ENCODE data around the gene ZSWIM6.

The ZSWIM6 gene

DNA sequence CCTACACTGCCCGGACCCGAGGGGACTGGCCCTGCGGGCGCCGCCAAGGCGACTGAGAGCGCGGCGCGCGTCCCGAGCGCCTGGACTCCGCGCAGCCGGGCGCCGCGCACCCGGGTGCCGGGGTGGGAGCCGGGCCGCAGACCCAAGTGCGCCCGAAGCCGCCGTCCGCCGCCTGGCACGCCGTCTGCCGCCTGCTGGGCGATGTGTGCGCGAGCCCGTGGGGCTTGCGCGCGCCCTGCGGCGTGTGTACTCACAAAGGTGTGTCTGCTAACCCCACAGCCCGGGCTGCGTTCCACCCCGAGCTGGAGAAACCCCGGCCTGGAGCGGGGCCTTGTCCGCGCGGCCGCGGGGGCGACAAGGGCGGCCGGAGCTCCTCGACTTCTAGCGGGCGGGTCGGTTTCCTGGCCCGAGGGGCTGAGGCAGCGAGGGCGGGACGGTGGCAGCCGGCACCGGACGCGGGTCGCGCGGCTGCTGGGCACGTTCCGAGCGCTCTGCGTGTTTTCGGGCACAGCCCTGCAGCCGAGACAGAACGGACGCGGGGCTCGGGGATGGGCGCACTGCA is 1.1 kb upstream of the ZSWIM6 start:
- in situ Hi-C loops (cut with MboI; ENCODE audit: low sequenced_read_pairs), result no loop called here

DNA sequence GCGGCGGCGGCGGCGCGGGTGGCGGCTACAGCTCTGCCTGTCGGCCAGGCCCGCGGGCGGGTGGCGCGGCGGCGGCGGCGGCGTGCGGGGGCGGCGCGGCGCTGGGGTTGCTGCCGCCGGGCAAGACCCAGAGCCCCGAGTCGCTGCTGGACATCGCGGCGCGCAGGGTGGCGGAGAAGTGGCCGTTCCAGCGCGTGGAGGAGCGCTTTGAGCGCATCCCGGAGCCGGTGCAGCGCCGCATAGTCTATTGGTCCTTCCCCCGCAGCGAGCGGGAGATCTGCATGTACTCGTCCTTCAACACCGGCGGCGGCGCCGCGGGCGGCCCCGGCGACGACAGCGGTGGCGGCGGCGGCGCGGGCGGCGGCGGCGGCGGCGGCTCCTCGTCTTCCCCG is 296 bp downstream of the ZSWIM6 start:
- in situ Hi-C loops (cut with MboI; ENCODE audit: low sequenced_read_pairs), result no loop called here

DNA sequence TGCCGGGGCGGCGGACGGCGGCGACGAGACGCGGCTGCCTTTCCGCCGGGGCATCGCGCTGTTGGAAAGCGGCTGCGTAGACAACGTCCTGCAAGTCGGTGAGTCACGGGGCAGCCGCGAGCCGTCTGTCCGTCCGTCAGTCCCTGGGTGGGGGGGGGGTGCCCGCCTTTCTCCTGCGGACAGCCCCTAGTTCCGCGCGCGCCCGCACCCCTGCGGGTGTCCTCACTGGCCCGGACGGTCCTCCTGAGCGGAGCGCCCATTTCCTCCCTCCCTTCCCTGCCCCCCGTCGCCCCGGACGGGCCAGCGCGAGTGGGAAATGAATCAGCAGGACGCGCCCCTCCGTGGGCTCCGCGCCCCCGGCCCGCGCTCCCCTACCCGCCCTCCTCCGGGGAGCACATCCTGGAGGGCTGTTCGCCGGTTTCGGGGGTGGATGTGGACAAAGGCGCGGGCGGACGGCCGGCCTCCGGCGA is 828 bp downstream of the ZSWIM6 start:
- in situ Hi-C loops (cut with MboI; ENCODE audit: low sequenced_read_pairs), result no loop called here

DNA sequence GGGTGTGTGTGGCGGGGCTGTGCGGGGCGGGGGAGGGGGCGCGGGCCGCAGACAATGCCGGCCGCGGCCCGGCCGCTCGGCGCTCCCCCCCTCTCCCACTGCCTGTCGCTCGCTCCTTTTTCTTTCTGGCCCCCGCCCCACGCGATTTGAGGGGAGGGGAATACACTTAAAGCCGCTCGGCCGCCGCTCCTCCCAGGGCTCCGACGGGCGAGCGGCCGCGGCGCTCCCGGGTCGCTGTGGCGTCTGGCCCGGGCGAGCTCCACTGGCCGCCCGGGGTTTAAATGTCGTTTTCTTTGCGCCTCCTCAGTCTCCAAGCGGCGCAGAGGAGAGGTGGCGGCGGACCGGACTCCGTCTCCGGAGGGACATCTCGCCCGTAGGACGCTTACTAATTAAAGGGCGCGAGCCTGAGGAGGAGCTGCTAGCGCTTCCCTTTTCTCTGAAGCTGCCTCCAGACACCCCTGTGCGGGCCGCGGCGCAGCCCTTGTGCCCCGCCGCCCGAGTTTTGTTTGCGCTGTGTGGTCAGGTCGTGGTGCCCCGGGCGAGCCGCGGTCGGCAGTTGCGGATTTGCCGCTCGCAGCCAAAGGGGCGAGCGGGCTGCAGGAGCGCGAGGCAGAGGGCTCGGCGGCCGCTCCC is 1.4 kb downstream of the ZSWIM6 start:
- in situ Hi-C loops (cut with MboI; ENCODE audit: low sequenced_read_pairs), result no loop called here

DNA sequence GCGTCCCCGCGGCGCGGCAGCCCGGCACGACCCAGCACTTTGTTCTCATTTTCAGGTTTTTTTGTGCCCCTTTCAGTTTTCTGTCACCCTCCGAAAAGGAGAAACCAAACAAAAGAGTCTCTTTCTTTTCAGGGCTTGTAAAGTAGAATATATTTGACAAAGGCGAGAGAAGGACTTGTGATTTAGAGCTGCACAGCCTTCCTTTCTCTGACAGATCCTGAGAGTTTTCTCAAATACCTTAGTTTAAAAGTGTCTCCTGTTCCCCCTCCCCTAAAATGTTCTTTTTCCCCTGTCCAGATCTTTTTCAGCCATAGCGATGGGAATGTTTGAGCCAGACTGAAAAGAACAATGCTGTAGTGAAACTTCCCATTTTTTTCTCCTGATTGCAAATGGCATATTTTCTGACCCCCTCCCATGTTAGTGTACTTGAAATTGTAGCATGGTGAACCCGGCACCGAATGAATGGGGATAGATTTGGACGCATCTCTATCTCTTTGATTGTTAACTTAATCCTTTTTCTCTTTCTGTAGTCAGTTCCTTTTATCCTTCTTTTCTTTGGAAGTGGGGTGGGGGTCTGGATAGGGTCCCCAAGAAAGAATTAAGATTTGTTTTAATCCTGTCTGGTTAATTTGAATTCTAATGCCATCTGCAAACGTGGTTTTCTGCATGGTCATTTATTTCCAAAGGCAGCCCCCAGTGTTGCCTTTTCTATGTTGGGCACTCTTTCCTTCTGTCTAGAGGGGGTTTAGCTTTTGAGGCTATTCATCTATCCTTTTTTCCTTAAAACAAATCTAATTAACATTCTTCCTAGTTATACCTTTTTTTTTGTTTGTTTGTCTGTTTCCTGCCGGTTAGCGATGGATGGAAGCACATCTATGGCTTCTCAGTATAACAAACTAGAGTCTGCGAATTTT is 2.2 kb downstream of the ZSWIM6 start:
- in situ Hi-C loops (cut with MboI; ENCODE audit: low sequenced_read_pairs), result no loop called here

DNA sequence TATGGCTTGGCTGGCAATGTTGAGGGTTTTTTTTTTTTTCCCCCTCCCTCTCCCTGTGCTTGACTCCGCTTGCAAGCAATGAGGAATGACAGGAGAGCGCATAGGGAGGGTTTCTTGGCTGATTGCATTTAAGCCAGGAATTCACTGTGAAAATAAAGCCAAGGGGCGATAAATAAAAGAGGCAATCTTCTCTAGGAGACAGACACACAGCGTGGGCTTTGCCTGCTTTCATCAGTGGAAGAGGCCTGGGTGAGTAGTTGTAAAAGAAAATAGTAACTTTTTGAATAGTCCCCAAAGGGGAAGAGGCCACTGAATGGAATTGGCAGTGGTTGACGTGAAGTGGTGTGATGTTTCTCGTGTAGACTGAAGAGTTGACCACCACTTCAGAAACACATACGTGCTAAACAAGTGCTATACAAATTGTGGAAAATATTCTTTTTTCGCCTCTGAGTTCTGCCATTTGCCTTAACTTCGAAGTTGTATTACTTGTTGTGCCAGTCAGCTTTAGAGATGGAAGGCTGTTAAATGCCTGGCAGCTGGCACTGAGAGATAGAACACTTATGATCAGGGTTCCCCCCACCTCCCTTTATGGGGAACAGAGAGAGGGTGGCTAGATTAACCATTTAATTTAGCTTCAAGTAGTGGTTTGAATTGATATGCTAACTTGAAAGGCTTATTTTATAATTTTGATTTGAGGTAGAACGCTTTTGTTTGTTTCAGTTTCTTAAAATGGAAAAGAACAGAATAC is 3.0 kb downstream of the ZSWIM6 start:
- in situ Hi-C loops (cut with MboI; ENCODE audit: low sequenced_read_pairs), result no loop called here

DNA sequence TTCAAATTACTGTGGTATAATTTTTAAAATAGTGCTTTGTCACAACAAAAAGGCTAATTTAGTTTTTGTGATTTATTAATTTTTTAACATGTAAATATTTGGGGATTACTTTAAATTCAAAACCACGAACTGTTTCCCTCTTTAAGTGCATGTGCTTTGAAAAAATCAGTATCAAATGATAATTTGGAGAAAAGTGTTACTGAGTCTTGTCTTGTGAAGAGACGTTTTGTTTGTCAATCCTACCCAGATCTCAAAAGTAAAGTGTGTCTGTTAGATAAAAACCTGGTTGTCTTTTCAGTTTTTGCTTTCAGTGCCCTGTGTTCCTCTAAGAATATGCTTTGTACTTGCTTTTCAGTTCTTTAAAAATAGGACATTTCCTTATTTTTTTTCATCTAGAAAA is 7.7 kb downstream of the ZSWIM6 start:
- in situ Hi-C loops (cut with MboI; ENCODE audit: low sequenced_read_pairs), result no loop called here

DNA sequence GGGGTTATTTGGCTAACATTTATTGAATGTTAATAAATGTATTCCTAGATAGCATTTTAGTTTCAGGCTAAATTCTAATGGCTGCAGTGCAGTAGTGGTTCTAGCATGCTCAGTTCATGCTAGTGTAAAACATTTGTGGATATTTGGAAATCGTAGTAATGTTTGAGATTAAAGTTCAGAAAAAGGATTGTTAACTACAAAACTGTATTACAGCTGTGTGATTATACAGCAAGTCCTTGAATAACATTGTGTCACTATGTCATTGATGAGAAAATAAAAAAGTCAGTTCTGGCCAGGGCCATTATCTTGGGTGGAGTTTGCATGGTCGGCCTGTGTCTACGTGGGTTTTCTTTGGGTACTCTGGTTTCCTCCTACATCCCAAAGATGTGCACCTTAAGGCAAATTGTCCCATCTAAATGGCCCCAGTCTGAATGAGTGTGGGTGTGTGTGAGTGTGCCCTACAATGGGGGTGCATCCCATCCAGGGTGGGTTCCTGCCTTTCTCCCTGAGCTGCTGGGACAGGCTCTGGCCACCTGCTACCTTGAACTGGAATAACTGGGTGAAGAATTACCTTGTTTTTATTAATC is 8.8 kb downstream of the ZSWIM6 start:
- in situ Hi-C loops (cut with MboI; ENCODE audit: low sequenced_read_pairs), result no loop called here

DNA sequence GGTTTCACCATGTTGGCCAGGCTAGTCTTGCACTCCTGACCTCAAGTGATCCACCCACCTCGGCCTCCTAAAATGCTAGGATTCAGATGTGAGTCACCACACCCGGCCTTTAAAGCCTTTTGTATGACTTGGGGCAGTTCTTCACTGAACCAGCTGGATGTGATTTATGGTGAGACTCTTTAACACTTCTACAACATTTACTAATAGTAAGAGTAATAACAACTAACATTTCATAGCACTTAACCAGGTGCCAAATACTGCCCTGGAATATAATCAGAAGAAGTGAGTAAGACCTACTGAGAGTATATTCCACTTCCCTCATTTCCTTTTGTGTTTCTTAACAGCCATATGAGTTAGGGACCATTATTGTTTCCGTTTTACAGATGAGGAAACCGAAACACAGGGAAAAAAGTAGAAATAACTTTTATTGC is 10.0 kb downstream of the ZSWIM6 start:
- in situ Hi-C loops (cut with MboI; ENCODE audit: low sequenced_read_pairs), result no loop called here

DNA sequence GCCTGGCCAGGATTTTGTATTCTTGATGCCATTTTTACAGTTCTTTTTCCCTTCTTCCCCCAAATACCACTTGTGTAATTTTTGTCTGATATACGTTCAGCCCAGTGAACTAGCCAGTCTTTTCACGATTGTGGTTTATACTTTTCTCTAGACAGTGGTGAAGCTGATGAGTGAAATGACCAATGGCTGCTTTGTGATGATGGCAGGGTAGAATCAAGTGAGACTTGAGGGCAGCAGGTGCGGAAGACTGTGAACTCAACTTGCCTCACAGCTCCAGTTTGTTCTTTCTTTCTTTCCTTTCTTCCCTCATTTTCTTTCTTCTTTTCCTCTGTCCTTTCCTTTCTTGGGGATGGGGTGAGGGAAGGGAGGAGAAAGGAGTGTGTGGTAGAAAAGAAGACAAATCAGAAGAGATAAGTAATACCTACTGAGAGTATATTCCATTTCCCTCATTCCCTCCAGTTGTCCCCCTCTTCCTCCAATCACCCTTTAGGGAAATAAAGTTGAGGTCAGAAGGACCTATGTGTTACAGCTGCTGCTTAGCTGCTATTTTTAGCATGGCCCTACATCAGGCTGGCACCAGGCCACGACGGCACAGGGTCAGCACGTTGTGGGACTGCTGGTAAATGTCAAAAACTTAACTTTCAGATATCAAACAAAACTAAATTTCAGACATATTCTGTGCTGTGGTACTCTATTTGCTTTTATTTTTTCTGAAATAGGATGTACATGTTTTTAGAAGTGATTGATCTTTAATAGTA is 12.3 kb downstream of the ZSWIM6 start:
- in situ Hi-C loops (cut with MboI; ENCODE audit: low sequenced_read_pairs), result no loop called here

DNA sequence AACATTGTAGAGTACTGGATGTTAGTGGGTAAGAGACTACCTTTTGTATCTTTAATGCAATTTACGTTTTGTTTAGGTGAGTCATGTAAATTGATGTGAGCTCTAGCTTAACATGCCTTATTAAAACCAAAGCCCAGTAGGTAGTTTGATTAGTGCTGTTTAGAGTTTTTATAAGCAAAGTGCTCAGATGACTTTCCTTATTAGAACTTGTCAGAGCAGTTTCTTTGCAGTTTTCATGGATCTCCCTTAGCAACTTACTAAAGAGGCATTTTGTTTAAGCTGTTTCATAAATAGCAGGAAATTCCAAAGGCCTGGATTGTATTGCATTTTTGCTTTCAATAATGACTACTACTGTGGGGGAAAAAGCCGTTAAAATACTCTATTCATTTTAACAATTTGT is 14.5 kb downstream of the ZSWIM6 start:
- in situ Hi-C loops (cut with MboI; ENCODE audit: low sequenced_read_pairs), result no loop called here

DNA sequence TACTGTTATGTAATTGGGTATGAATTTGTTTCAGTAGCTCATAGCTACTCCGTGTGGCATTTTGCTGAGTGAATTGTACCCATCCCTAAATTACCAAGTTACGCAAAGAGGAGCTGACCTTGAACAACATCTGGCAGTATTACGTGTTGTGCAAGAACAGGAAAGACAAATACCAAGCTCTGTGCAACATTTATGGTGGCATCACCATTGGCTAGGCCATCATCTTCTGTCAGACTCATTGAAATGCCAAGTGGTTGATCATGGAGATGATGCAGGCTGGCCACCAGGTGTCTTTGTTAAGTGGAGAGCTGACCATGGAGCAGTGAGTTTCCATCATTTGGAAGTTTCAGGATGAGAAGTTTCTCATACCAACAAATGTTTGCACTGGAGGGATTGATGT is 15.0 kb downstream of the ZSWIM6 start:
- in situ Hi-C loops (cut with MboI; ENCODE audit: low sequenced_read_pairs), result no loop called here

DNA sequence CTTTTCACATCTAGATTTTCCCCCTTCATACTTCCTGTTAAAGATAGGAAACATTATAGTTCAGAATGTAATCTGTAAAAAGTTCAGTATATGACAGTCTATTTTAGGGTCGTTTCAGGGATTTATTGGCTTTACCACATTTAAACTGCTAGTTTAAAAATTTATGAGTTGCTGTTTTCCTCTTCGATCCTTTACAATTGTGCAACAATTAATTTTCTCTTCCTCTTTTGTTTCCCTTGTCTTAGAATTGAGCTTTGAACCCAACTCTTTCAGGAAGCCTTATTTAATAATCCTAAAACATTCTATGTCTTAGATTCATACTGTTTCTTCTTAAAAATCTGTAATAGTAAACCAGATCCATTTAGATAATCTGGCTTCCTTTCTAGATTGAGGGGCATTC is 16.4 kb downstream of the ZSWIM6 start:
- in situ Hi-C loops (cut with MboI; ENCODE audit: low sequenced_read_pairs), result no loop called here

DNA sequence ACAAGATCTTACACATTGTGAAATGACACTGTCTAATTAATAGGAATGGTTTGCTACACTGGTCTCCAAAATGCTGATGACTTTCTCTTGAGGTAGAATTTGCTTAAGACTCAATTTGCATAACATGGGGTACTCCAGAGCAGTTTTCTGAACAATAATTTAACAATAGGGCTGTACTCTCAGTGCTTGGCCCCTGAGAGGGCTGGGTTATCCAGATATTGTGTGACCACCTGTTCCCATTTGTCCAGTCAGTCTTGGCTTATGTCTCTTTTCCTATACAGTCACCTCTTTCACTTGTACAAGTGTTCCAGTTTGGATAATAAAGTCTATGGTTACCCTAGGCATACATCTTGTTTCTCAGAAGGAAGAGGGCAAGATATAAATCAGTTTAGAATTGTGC is 17.9 kb downstream of the ZSWIM6 start:
- in situ Hi-C loops (cut with MboI; ENCODE audit: low sequenced_read_pairs), result no loop called here

DNA sequence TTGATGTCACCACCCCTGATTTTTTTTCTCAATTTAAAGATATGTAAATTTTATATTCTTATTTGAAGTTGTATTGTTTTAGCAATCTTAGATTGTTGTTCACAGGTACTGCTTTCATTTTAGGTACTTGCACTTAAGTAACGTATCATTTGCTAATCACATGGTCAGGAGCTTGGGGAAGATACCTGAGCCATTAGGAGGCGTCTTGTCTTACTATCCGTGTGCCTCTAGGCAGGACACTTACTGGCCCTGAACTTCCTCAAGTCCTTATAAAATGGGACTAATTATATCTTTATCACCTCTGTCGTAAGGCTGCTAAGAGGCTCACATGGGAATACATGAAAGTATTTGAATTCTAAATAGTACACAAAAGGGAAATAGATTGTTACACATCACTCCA is 18.5 kb downstream of the ZSWIM6 start:
- in situ Hi-C loops (cut with MboI; ENCODE audit: low sequenced_read_pairs), result no loop called here

DNA sequence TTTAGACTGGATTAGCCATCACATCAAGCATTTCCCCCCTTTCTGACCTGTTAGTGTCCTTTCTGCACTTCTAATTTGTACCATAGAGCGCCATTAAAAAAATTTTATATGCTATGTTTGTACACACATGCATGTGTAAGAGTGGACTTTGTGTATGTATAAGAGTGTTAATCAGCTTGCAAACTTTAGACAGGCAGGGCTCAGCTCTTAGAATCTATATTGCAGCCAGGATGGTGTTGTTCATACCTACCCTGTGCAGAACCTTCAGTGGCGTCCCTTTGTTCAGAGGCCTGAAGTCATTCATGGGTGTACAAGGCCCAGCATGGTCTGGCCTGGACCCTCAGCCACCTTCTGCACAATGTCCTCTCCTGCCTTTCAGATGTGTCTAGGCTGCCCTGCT is 19.7 kb downstream of the ZSWIM6 start:
- in situ Hi-C loops (cut with MboI; ENCODE audit: low sequenced_read_pairs), result no loop called here

DNA sequence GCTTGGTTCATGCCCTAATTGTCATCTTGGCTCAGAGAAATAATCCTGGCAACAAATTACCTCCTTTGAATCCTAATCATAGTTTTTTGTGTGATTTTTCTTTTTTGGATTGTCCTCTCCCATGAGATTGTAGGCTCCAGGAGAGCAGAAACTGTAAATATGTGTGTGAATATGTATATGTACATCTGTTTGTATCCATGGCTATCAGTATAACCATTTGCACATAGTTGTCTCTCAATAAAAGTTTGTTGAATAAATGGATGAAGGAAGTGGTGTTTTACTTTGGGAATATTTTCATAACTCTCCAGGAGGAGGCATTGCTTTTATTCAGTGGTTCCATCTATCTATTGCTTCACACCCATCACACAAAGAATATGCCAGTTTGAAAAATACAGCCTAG is 20.1 kb downstream of the ZSWIM6 start:
- in situ Hi-C loops (cut with MboI; ENCODE audit: low sequenced_read_pairs), result no loop called here

DNA sequence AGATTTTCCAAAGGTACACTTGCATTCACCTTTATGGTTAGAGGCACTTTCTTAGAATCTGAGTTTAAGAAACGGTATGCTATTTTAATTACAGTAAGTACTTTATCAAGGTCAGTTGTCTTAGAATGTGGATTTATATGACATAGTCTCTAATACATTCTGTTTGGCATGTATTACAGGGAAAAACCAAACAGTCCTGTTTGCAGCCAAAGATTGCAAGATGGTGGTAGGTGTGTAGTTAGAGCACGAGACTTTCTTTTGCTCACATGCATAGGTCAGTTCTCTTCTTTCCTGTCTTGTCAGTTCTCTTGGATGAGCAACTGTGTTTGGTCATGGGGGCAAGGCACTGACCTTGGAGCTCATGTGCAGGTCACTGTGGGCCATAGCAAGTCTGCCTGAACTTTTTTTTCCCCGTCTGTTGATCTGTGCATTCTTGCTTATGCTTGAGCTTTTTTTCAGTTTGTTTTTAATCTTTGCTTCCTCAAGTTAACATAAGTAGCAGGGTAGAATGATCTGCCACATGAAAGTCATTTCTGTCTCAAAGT is 20.6 kb downstream of the ZSWIM6 start:
- in situ Hi-C loops (cut with MboI; ENCODE audit: low sequenced_read_pairs), result no loop called here

DNA sequence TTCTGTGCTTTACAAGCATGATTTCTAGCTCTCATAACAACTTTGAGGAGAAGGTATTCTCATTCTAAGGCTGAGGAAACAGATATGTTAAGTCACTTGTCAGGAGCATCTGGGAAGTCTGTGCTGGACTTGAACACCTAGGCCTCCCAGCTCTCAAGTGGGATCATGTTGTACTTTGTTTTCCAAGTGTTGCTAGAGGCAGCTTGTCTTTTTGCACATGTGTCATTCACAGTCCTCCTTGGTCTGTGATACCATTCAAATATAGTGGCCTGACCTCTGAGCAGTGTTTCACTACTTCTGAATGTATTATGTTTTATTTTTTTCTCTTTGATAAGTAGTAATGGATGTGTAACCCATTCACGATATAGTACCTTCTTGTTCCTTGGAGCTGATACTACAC is 21.2 kb downstream of the ZSWIM6 start:
- in situ Hi-C loops (cut with MboI; ENCODE audit: low sequenced_read_pairs), result no loop called here

DNA sequence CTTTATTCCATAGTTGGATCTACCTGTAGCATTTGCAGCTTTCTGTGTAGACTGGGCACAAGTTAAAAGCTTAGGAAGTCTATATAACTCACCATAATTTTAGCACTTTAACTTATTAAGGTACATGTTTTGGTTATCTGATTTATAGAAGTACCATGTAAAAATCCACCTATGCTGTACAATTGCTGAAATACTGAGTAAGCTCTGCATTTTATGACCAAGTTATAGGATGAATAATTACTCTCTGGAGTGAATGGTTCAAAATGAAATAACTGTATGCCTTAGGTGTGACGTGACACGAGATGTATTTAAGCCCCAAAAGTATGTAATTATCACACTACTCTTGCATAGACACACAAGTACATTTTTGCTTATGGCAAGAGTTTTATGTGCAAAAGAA is 22.1 kb downstream of the ZSWIM6 start:
- in situ Hi-C loops (cut with MboI; ENCODE audit: low sequenced_read_pairs), result no loop called here

All from HL-60/S4 (cell line).